PC-9 (cell line): Measurements from ENCODE around the gene PSMC4. TPM values are rescaled to one million over a fixed set of nuclear protein-coding genes. Genes with fewer than 3 reads are reported as not detected.

Experiments used
- BruUV-seq: library from RNA; stranded (reverse); fragments of 400-500 nt; replicated peaks from 2 replicates; lab custom pipeline; 2021; lab: Mats Ljungman, UMichigan
- CTCF ChIA-PET: fragments of 300-600 bp; sonication (Branson Sonifier 250); formaldehyde crosslinking; loops from one replicate; lab custom pipeline; 2022; ENCODE audit warnings: antibody characterized with exemption; lab: Charles Lee
- POLR2A ChIA-PET: fragments of 300-600 bp; sonication (Branson Sonifier 250); formaldehyde crosslinking; loops from one replicate; lab custom pipeline; 2022; ENCODE audit warnings: antibody characterized with exemption; ENCODE audit not compliant: unreplicated experiment; lab: Charles Lee
- DNase-seq, 2 experiments: peaks; one replicate each; pipeline versions ENCODE4 v3.0.0 to v3.0.0-alpha.2; 2015 to 2022; ENCODE audit warnings: mixed read lengths in 1 of 2
- H2AFZ ChIP-seq: fragments of 200-600 bp; sonication (generic); 2 replicates; pipeline ENCODE4 v1.8.1; 2017; ENCODE audit warnings: antibody characterized with exemption
- H3F3A ChIP-seq: fragments of 200-600 bp; sonication (generic); 2 replicates; pipeline ENCODE4 v1.8.1; 2017; ENCODE audit warnings: antibody characterized with exemption, mild to moderate bottlenecking, low read depth; ENCODE audit not compliant: insufficient read depth
- H3K27ac ChIP-seq: fragments of 200-600 bp; sonication (generic); 2 replicates; pipeline ENCODE4 v1.6.1; 2016; ENCODE audit warnings: mixed run types
- H3K27me3 ChIP-seq: fragments of 200-600 bp; sonication (generic); 2 replicates; pipeline ENCODE4 v1.6.1; 2016; ENCODE audit warnings: low read depth, mixed run types; ENCODE audit not compliant: insufficient read depth
- H3K36me3 ChIP-seq: fragments of 200-600 bp; sonication (generic); 2 replicates; pipeline ENCODE4 v1.6.1; 2016; ENCODE audit warnings: low read depth, mixed run types
- H3K4me1 ChIP-seq: fragments of 200-600 bp; sonication (generic); replicated peaks from 2 replicates; pipeline ENCODE4 v1.6.1; 2016; ENCODE audit warnings: mixed run types; ENCODE audit not compliant: insufficient read depth
- H3K4me2 ChIP-seq: fragments of 200-600 bp; sonication (generic); 2 replicates; pipeline ENCODE4 v1.6.1; 2017; ENCODE audit warnings: mixed run types
- H3K4me3 ChIP-seq: fragments of 200-600 bp; sonication (generic); 2 replicates; pipeline ENCODE4 v1.6.1; 2016; ENCODE audit warnings: mixed run types
- H3K79me2 ChIP-seq: fragments of 200-600 bp; sonication (generic); 2 replicates; pipeline ENCODE4 v1.6.1; 2017; ENCODE audit warnings: low read depth, mixed run types
- H3K9me2 ChIP-seq: fragments of 200-600 bp; sonication (generic); 2 replicates; pipeline ENCODE4 v1.8.1; 2017; ENCODE audit warnings: mild to moderate bottlenecking; ENCODE audit not compliant: insufficient read depth
- H3K9me3 ChIP-seq: fragments of 200-600 bp; sonication (generic); 2 replicates; pipeline ENCODE4 v1.8.1; 2016; ENCODE audit warnings: low read depth; ENCODE audit not compliant: insufficient read depth
- H4K20me1 ChIP-seq: fragments of 200-600 bp; sonication (generic); 2 replicates; pipeline ENCODE4 v1.8.1; 2017; ENCODE audit not compliant: insufficient read depth
- CTCF ChIP-seq: fragments of 200-600 bp; sonication (generic); conservative IDR thresholded peaks from 2 replicates; pipeline ENCODE4 v1.6.1; 2017; ENCODE audit warnings: mixed run types, antibody characterized with exemption, mild to moderate bottlenecking, moderate library complexity
- EZH2 ChIP-seq: fragments of 200-600 bp; sonication (generic); IDR thresholded peaks from 2 replicates; pipeline ENCODE4 v1.8.0; 2017; ENCODE audit warnings: antibody characterized with exemption, low read depth
- intact Hi-C: fragments of 100-400 bp; cut with micrococcal nuclease; formaldehyde crosslinking; loops from one replicate; pipeline ENCODE4 v1.10.0; 2022; ENCODE audit not compliant: unreplicated experiment
- total RNA-seq: library from RNA; stranded (reverse); gene quantifications from 2 replicates; pipeline ENCODE4 v1.2.3, GENCODE V29; 2021

Gene PSMC4
- total RNA-seq, 1 experiment from 2014 or later: 110 TPM

GRCh38 chr19:39970425-39970674 is 615 bp upstream of the PSMC4 start:
- CTCF ChIA-PET: interaction anchor here (1.0 to 1.4 kb wide), 3 partner anchors 124 to 296 kb away, joined by 3 to 5 read pairs (median 5); partner anchors contain the start of gene FBL
- no peak for TF ChIP-seq CTCF
- H2AFZ ChIP-seq: peak overlapping the region; percentile 93
- H3K36me3 ChIP-seq: peaks cover 14% of the 10 kb centered on the region; the same call in 1 of the 2 replicates
- no peaks in the 10 kb centered on the region for H3K27me3 ChIP-seq
- H3K27ac ChIP-seq: peak overlapping the region; percentile 71
- peaks cover 18% of the 10 kb centered on the region for H3K4me1 ChIP-seq
- H3K9me3 ChIP-seq: no peaks in the 10 kb centered on the region
- no peaks in the 10 kb centered on the region for H4K20me1 ChIP-seq
- peak overlapping the region; percentile 85 for H3K4me2 ChIP-seq
- POLR2A ChIA-PET: interaction anchor here (0.5 to 1.0 kb wide), 8 partner anchors 21 to 539 kb away, joined by 3 to 16 read pairs (median 6); no protein-coding TSS in a partner anchor
- peaks cover 4% of the 10 kb centered on the region; the same call in 1 of the 2 replicates for H3F3A ChIP-seq
- intact Hi-C loops: no loop called here
- peak overlapping the region; percentile 85 for H3K4me3 ChIP-seq
- no peak for DNase-seq
- H3K79me2 ChIP-seq: peaks cover 28% of the 10 kb centered on the region
- no peaks in the 10 kb centered on the region for H3K9me2 ChIP-seq
- TSS peak; percentile 72 for BruUV-seq

DNA sequence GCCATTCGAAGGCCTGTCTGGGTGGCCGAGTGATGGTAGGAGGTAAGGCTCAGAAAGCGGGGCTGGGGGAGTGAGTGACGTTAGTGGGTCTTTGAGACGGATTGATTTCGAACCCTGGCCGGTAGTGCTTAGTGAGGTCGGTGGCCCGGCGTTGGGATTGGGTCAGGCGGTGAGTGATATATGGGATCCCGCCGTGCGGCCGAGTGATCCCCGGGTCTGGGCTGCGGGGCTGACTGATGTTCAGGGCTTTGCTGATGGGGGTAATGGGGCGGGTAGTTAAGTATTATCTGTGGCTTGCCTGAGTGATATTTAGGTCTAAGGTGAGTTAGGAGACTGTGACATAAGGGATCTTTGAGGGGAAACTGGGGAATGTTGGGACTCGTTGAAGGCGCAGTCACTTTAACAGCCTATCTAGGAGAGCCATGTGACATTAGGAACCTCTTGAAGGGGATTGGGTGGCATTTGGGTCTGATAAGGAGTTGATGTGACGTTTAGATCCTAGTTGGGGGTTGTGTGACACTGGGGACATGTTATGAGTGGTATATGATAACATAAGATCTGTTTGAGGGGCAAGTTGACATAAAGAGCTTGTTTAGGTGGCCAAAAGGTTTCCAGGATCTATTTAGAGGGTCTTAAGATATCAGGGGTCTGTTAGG is 543 bp downstream of the PSMC4 start:
- DNase-seq: no peak
- POLR2A ChIA-PET: interaction anchor here (0.5 to 1.0 kb wide), 3 partner anchors 125 to 568 kb away, joined by 3 to 6 read pairs (median 3); no protein-coding TSS in a partner anchor
- Histone ChIP-seq H3K36me3 (peaks cover 14% of the 10 kb centered on the region; the same call in 1 of the 2 replicates), H3K79me2 (peaks cover 28% of the 10 kb centered on the region), H3K4me3 (peak overlapping the region; percentile 90), H3K27ac (peak overlapping the region; percentile 31; the same call in 1 of the 2 replicates), H3K4me2 (peak overlapping the region; percentile 95), H3F3A (peaks cover 4% of the 10 kb centered on the region; the same call in 1 of the 2 replicates), H3K27me3 (no peaks in the 10 kb centered on the region), H3K9me2 (no peaks in the 10 kb centered on the region), H3K4me1 (peaks cover 18% of the 10 kb centered on the region), H3K9me3 (no peaks in the 10 kb centered on the region), H4K20me1 (no peaks in the 10 kb centered on the region), H2AFZ (peak overlapping the region; percentile 72)
- intact Hi-C loops: loop anchor here (1.0 kb wide), 2 partner anchors 25 to 125 kb away; partner anchors contain the start of gene FBL
- TF ChIP-seq EZH2 (no peak), CTCF (no peak)
- no TSS peak for BruUV-seq
- CTCF ChIA-PET: no interaction called here

DNA sequence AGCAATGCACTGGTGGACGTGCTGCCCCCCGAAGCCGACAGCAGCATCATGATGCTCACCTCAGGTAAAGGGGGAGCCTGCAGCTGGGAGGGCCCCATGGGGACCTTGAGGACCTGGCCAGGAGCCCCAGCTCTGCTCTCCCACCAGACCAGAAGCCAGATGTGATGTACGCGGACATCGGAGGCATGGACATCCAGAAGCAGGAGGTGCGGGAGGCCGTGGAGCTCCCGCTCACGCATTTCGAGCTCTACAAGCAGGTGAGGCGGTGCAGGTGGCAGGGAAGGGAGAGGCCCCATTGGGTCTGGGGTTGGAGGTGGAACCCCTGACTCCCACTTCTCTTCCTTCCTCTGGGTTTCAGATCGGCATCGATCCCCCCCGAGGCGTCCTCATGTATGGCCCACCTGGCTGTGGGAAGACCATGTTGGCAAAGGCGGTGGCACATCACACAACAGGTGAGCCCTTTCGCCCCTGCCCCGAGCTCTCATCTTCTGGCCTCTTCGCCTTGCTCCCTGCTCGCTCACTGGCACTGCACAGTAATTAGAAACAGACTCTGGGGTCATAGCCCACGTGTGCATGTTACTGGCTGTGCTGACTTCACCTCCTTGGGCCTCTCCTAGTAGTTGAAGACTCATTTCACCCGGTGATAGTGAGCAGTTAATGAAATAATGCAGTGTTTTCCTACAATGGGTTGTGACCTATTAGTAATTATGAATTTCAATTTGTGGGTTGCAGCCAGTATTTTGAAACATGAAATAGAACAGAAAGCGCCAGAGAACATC is 3.6 kb downstream of the PSMC4 start:
- H3K27ac ChIP-seq: no peak overlapping the region
- BruUV-seq: no TSS peak
- intact Hi-C loops: no loop called here
- no peaks in the 10 kb centered on the region for H3K9me3 ChIP-seq
- no peak for TF ChIP-seq CTCF
- peaks cover 13% of the 10 kb centered on the region for H3K4me1 ChIP-seq
- H3K79me2 ChIP-seq: peaks cover 28% of the 10 kb centered on the region
- no peaks in the 10 kb centered on the region for H3K9me2 ChIP-seq
- ChIA-PET CTCF (no interaction called here), POLR2A (no interaction called here)
- DNase-seq: no peak
- H2AFZ ChIP-seq: no peak overlapping the region
- H3K36me3 ChIP-seq: peaks cover 14% of the 10 kb centered on the region; the same call in 1 of the 2 replicates
- no peaks in the 10 kb centered on the region for H3K27me3 ChIP-seq
- no peaks in the 10 kb centered on the region for H4K20me1 ChIP-seq
- no peak overlapping the region for H3K4me2 ChIP-seq
- H3F3A ChIP-seq: no peaks in the 10 kb centered on the region; the same call in 1 of the 2 replicates
- H3K4me3 ChIP-seq: no peak overlapping the region
